ENCODE measurements around the gene SLC4A2.
"Not testable (repeated sequence)": the region's sequence is repeated elsewhere in the genome, so short reads cannot be mapped to it uniquely, and the experiment has no call there.

The SLC4A2 gene

GRCh38 chr7:151031011-151031410, 28.4 kb upstream of the SLC4A2 start:
- Mint-ChIP-seq H3K4me3 (no peak overlapping the region), H3K4me1 (ENCODE audit: low read depth) (peaks cover 17% of the 10 kb centered on the region), H3K36me3 (ENCODE audit: low read depth) (peaks cover 2% of the 10 kb centered on the region), H3K27ac (no peak overlapping the region), H3K9me3 (no peaks in the 10 kb centered on the region), H3K27me3 (ENCODE audit: low read depth) (no peaks in the 10 kb centered on the region)
- no peak for DNase-seq (ENCODE audit: low spot score)

DNA sequence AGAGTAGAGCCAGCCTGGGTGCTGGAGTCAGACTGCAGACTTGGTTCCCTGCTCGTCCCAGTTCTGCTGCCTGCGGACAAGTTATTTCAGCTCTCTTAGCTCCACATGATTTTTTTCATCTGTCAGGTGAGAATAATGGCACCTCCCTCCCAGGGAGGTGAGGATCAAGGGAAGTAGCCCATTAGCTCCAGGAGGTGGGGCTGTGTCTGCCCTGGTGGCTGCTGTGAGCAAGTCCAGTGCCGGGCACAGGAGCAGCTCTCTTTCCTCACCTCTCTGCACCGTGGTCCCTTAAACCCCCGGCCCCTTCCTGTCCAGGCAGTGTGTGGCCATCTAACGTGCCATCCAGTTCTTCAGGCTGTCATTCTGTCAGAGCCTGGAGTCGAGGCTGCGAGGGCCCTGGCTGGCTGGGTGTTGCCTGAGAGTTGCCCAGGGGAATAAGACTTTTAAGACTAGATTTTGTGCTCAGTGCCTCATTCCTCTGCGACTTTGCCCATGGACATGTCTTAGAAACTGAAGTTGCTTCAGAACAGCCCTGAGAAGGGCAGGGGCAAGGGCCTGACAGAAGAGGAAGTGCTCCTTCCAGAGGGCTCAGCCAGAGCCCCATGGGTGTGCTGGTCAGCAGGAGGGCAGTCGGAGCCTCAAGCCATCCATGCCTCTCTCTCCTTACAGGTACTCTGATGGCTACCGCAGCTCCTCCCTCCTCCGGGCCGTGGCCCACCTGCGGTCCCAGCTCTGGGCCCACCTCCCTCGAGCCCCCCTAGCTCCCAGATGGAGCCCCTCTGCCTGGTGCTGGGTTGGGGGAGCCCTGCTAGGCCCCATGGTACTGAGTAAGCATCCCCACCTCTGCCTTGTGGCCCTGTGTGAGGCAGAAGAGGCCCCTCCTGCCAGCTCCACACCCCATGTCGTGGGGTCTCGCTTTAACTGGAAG, 26.2 kb upstream of the SLC4A2 start:
- Mint-ChIP-seq H3K4me1 (ENCODE audit: low read depth) (peaks cover 10% of the 10 kb centered on the region), H3K9me3 (no peaks in the 10 kb centered on the region)
- no peak for DNase-seq (ENCODE audit: low spot score)

DNA sequence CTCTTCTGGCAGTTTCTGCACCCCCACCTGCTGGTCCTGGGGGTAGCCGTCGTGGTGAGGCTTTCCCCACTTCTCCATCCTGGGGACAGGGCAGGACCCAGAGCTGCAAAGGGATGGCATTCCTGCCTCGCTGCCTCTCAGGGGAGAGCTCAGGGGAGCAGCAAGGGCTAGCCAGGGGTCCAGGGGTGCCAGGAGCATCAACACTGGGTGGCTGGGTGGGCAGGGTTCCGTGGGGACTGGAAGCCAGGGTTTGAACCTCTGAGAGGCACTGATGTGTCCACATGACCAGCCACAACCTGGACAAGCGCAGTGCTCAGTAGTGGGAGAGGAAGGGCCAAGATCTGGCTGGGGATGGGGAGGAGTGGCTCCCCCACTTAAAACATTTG, 25.5 kb upstream of the SLC4A2 start:
- no peaks in the 10 kb centered on the region for H3K27me3 Mint-ChIP-seq (ENCODE audit: low read depth)
- DNase-seq (ENCODE audit: low spot score) = no peak
- peaks cover 2% of the 10 kb centered on the region for H3K36me3 Mint-ChIP-seq (ENCODE audit: low read depth)
- H3K9me3 Mint-ChIP-seq = no peaks in the 10 kb centered on the region
- H3K4me3 Mint-ChIP-seq = no peak overlapping the region
- peaks cover 7% of the 10 kb centered on the region for H3K4me1 Mint-ChIP-seq (ENCODE audit: low read depth)
- H3K27ac Mint-ChIP-seq = no peak overlapping the region

More for the DNA sequence above, 26.2 kb upstream of the SLC4A2 start:
- Mint-ChIP-seq H3K27ac (no peak overlapping the region), H3K27me3 (ENCODE audit: low read depth) (no peaks in the 10 kb centered on the region), H3K36me3 (ENCODE audit: low read depth) (peaks cover 4% of the 10 kb centered on the region), H3K4me3 (no peak overlapping the region)

- peaks cover 6% of the 10 kb centered on the region for H3K4me1 Mint-ChIP-seq (ENCODE audit: low read depth)
- no peak overlapping the region for H3K27ac Mint-ChIP-seq
- no peak overlapping the region for H3K4me3 Mint-ChIP-seq
- H3K9me3 Mint-ChIP-seq = no peaks in the 10 kb centered on the region
- H3K27me3 Mint-ChIP-seq (ENCODE audit: low read depth) = no peaks in the 10 kb centered on the region
- H3K36me3 Mint-ChIP-seq (ENCODE audit: low read depth) = peaks cover 3% of the 10 kb centered on the region
- no peak for DNase-seq (ENCODE audit: low spot score)
Measured at GRCh38 chr7:151034312-151035025, 24.9 kb upstream of the SLC4A2 start.

DNA sequence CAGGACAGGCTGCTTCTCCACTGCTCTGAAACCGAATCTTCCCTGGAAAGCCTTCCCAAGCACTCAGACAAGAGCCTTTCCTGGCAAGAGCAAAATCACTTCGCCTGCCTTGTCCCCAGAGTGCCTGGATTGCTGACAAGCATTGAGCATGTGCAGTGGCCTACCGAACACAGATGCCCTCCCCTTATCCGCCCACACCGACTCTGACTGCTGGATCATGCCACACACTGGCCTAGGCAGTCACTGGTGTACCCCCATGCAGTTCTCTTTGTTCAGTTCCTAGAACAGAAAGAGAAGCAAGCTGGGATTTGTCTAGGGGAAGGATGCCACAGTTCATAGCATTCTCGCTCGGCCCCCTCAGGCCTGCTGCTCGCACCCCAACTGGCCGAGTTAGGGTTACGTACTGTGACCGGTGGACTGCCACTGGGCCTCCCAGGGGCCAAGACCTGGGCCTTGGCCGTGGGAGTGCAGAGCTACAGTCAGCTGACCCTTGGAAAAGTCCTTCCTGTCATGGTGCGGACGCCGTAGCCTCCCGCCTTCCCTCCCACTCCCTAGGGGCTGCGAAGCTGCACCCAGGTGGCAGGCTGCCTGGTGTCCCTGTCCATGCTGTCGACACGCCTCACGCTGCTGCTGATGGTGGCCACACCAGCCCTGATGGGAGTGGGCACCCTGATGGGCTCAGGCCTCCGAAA, 24.2 kb upstream of the SLC4A2 start:
- Mint-ChIP-seq H3K4me3 (no peak overlapping the region), H3K9me3 (no peaks in the 10 kb centered on the region), H3K36me3 (ENCODE audit: low read depth) (peaks cover 3% of the 10 kb centered on the region), H3K4me1 (ENCODE audit: low read depth) (peaks cover 4% of the 10 kb centered on the region), H3K27me3 (ENCODE audit: low read depth) (no peaks in the 10 kb centered on the region), H3K27ac (no peak overlapping the region)
- DNase-seq (ENCODE audit: low spot score) = no peak

GRCh38 chr7:151035902-151036301, 23.5 kb upstream of the SLC4A2 start:
- Mint-ChIP-seq H3K27me3 (ENCODE audit: low read depth) (no peaks in the 10 kb centered on the region), H3K27ac (no peak overlapping the region), H3K9me3 (no peaks in the 10 kb centered on the region), H3K36me3 (ENCODE audit: low read depth) (peaks cover 3% of the 10 kb centered on the region), H3K4me3 (no peak overlapping the region), H3K4me1 (ENCODE audit: low read depth) (peaks cover 4% of the 10 kb centered on the region)
- DNase-seq (ENCODE audit: low spot score) = no peak

GRCh38 chr7:151038951-151039849, 20.2 kb upstream of the SLC4A2 start:
- H3K27ac Mint-ChIP-seq = no peak overlapping the region
- H3K4me3 Mint-ChIP-seq = no peak overlapping the region
- DNase-seq (ENCODE audit: low spot score) = peak; percentile 90
- peaks cover 5% of the 10 kb centered on the region for H3K36me3 Mint-ChIP-seq (ENCODE audit: low read depth)
- no peaks in the 10 kb centered on the region for H3K9me3 Mint-ChIP-seq
- peaks cover 4% of the 10 kb centered on the region for H3K4me1 Mint-ChIP-seq (ENCODE audit: low read depth)
- no peaks in the 10 kb centered on the region for H3K27me3 Mint-ChIP-seq (ENCODE audit: low read depth)

- Mint-ChIP-seq H3K4me3 (no peak overlapping the region), H3K27ac (no peak overlapping the region), H3K27me3 (ENCODE audit: low read depth) (no peaks in the 10 kb centered on the region), H3K9me3 (no peaks in the 10 kb centered on the region), H3K36me3 (ENCODE audit: low read depth) (peaks cover 8% of the 10 kb centered on the region), H3K4me1 (ENCODE audit: low read depth) (peaks cover 4% of the 10 kb centered on the region)
- no peak for DNase-seq (ENCODE audit: low spot score)
Measured at GRCh38 chr7:151039850-151040548, 19.4 kb upstream of the SLC4A2 start.

GRCh38 chr7:151040616-151041375, 18.6 kb upstream of the SLC4A2 start:
- Mint-ChIP-seq H3K4me1 (ENCODE audit: low read depth) (peaks cover 4% of the 10 kb centered on the region), H3K27ac (no peak overlapping the region), H3K36me3 (ENCODE audit: low read depth) (peaks cover 8% of the 10 kb centered on the region), H3K27me3 (ENCODE audit: low read depth) (no peaks in the 10 kb centered on the region), H3K4me3 (no peak overlapping the region), H3K9me3 (no peaks in the 10 kb centered on the region)
- DNase-seq (ENCODE audit: low spot score) = no peak

DNA sequence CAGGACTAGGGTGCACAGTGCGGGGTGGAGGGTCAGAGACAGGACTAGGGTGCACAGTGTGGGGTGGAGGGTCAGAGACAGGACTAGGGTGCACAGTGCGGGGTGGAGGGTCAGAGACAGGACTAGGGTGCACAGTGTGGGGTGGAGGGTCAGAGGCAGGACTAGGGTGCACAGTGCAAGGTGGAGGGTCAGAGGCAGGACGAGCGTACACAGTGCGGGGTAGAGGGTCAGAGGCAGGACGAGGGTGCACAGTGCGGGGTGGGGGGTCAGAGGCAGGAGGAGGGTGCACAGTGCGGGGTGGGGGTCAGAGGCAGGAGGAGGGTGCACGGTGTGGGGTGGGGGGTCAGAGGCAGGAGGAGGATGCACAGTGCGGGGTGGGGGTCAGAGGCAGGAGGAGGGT, 15.9 kb upstream of the SLC4A2 start:
- not testable (repeated sequence) for H3K27ac Mint-ChIP-seq; H3K27me3 Mint-ChIP-seq (ENCODE audit: low read depth)

DNA sequence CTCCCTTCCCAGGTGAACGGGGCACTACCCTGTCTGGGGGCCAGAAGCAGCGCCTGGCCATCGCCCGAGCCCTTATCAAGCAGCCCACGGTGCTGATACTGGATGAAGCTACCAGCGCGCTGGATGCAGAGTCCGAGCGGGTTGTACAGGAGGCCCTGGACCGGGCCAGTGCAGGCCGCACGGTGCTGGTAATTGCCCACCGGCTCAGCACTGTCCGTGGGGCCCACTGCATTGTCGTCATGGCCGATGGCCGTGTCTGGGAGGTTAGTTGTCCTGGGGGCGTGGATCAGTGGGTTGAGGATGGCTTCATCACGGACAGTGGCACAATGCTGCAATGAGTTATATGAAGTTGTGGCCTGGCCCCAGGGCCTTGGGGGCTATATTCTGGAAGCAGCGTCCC, 15.4 kb upstream of the SLC4A2 start:
- Mint-ChIP-seq H3K9me3 (no peaks in the 10 kb centered on the region), H3K27ac (no peak overlapping the region), H3K4me3 (no peak overlapping the region), H3K27me3 (ENCODE audit: low read depth) (no peaks in the 10 kb centered on the region), H3K36me3 (ENCODE audit: low read depth) (peaks cover 6% of the 10 kb centered on the region), H3K4me1 (ENCODE audit: low read depth) (peaks cover 4% of the 10 kb centered on the region)
- no peak for DNase-seq (ENCODE audit: low spot score)

More for the DNA sequence above, 15.9 kb upstream of the SLC4A2 start:
- not testable (repeated sequence) for DNase-seq (ENCODE audit: low spot score); H3K4me3 Mint-ChIP-seq; H3K9me3 Mint-ChIP-seq; H3K4me1 Mint-ChIP-seq (ENCODE audit: low read depth); H3K36me3 Mint-ChIP-seq (ENCODE audit: low read depth)

- DNase-seq (ENCODE audit: low spot score) = no peak
- Mint-ChIP-seq H3K36me3 (ENCODE audit: low read depth) (peaks cover 5% of the 10 kb centered on the region), H3K9me3 (no peaks in the 10 kb centered on the region), H3K4me1 (ENCODE audit: low read depth) (no peaks in the 10 kb centered on the region), H3K27me3 (ENCODE audit: low read depth) (peaks cover 3% of the 10 kb centered on the region), H3K27ac (no peak overlapping the region), H3K4me3 (no peak overlapping the region)
Measured at GRCh38 chr7:151045262-151045661, 14.1 kb upstream of the SLC4A2 start.
